HepG2 (cell line): Measurements from ENCODE around the gene CARD19. TPM values are rescaled to one million over a fixed set of nuclear protein-coding genes. Genes with fewer than 3 reads are reported as not detected.

Experiments
- ATAC-seq: fragments of 200-7000 bp; cut with Tn5 transposase; 3 replicates; pipeline ENCODE4 v1.9.1; 2020; ENCODE audit warnings: mild to moderate bottlenecking, moderate library complexity
- BruUV-seq: library from RNA; stranded (reverse); fragments of 400-500 nt; replicated peaks from 2 replicates; lab custom pipeline; 2021; lab: Mats Ljungman, UMichigan
- CTCF ChIA-PET: fragments of 300-600 bp; formaldehyde crosslinking; extraction: SDS; loops from one replicate; lab custom pipeline; 2021; ENCODE audit warnings: low total read pairs, inconsistent platforms, low intra/inter-chr PET ratio; lab: Yijun Ruan, JAX
- POLR2A ChIA-PET: fragments of 350-600 bp; sonication (Branson Sonifier 250); formaldehyde crosslinking; loops from one replicate; lab custom pipeline; 2020; ENCODE audit warnings: antibody characterized with exemption, inconsistent platforms; lab: Yijun Ruan, JAX
- DNase-seq: peaks from one replicate; pipeline ENCODE4 v3.0.0-alpha.2; 2015; ENCODE audit warnings: low spot score
- FAIRE-seq: peaks from 3 replicates; lab custom pipeline; 2011; peaks lifted over from hg19 to GRCh38; lab: Jason Lieb, UNC
- H2AFZ ChIP-seq: one replicate; pipeline ENCODE4 v1.6.1; 2011; ENCODE audit warnings: low read length, inconsistent platforms
- H3K27ac ChIP-seq: fragments of 300-600 bp; 3 replicates; pipeline ENCODE4 v1.8.0; 2011; ENCODE audit warnings: mixed run types, mild to moderate bottlenecking, mixed read lengths, low read length, inconsistent platforms; ENCODE audit not compliant: insufficient read depth; ENCODE audit errors: extremely low read length
- H3K27me3 ChIP-seq, 2 experiments: fragments of 200-600 bp in 1 of 2; 2 replicates in 1 of 2; 3 replicates in 1 of 2; pipeline versions ENCODE4 v1.6.0 to v1.8.0; 2011; ENCODE audit warnings: low read length in 2 of 2, mild to moderate bottlenecking in 2 of 2, moderate library complexity in 2 of 2, inconsistent platforms in 1 of 2; ENCODE audit not compliant: insufficient read depth in 2 of 2, control insufficient read depth in 1 of 2
- H3K36me3 ChIP-seq, 2 experiments: fragments of 200-600 bp in 1 of 2; replicated peaks in 1 of 2; 2 replicates in 1 of 2; 3 replicates in 1 of 2; pipeline versions ENCODE4 v1.5.1 to v1.8.0; 2011; ENCODE audit warnings: low read length in 2 of 2, inconsistent platforms in 1 of 2; ENCODE audit not compliant: insufficient read depth in 2 of 2, control insufficient read depth in 1 of 2
- H3K4me1 ChIP-seq: 2 replicates; pipeline ENCODE4 v1.5.1; 2012; ENCODE audit warnings: low read length, inconsistent platforms; ENCODE audit not compliant: insufficient read depth
- H3K4me2 ChIP-seq: 2 replicates; pipeline ENCODE4 v1.6.0; 2011; ENCODE audit warnings: low read depth, low read length, inconsistent platforms
- H3K4me3 ChIP-seq, 3 experiments: fragments of 200-600 bp in 1 of 3; sonication (generic), shearing (Covaris generic) in 1 of 3; replicated peaks in 1 of 3; 2 replicates each; pipeline ENCODE4 v1.5.1; 2011 to 2016; ENCODE audit warnings: low read length in 3 of 3, inconsistent platforms in 2 of 3, low read depth in 2 of 3, mild to moderate bottlenecking in 2 of 3, control low read depth in 1 of 3, mixed read lengths in 1 of 3; ENCODE audit not compliant: insufficient read depth in 1 of 3
- H3K79me2 ChIP-seq: one replicate; pipeline ENCODE4 v1.6.1; 2011; ENCODE audit warnings: low read length, inconsistent platforms; ENCODE audit not compliant: insufficient read depth
- H3K9ac ChIP-seq: 2 replicates; pipeline ENCODE4 v1.6.0; 2011; ENCODE audit warnings: mild to moderate bottlenecking, low read depth, low read length, inconsistent platforms; ENCODE audit not compliant: insufficient read depth
- H3K9me3 ChIP-seq: 2 replicates; pipeline ENCODE4 v1.5.1; 2012; ENCODE audit warnings: mild to moderate bottlenecking, low read length
- H4K20me1 ChIP-seq: 2 replicates; pipeline ENCODE4 v1.6.0; 2011; ENCODE audit warnings: inconsistent platforms, mild to moderate bottlenecking, low read length, moderate library complexity; ENCODE audit not compliant: insufficient read depth
- ARNTL ChIP-seq: sonication (generic); formaldehyde crosslinking; IDR thresholded peaks from 2 replicates; pipeline ENCODE4 v1.4.0; 2020; ENCODE audit warnings: mild to moderate bottlenecking, missing genetic modification reagents
- ATRX ChIP-seq: sonication (generic); formaldehyde crosslinking; IDR thresholded peaks from 2 replicates; pipeline ENCODE4 v1.4.0; 2020; ENCODE audit warnings: missing genetic modification reagents, borderline replicate concordance
- DNMT3B ChIP-seq: conservative IDR thresholded peaks from 2 replicates; pipeline ENCODE4 v1.6.1; 2016; ENCODE audit warnings: missing biosample characterization, control low read depth
- GTF3A ChIP-seq: sonication (generic); formaldehyde crosslinking; conservative IDR thresholded peaks from 2 replicates; pipeline ENCODE4 v1.4.0; 2020; ENCODE audit warnings: mild to moderate bottlenecking, missing genetic modification reagents
- KAT8 ChIP-seq: IDR thresholded peaks from 2 replicates; pipeline ENCODE4 v1.6.1; 2016; ENCODE audit warnings: missing genetic modification reagents, missing compliant biosample characterization
- REXO4 ChIP-seq: sonication (generic); formaldehyde crosslinking; IDR thresholded peaks from 2 replicates; pipeline ENCODE4 v1.8.0; 2022; ENCODE audit warnings: missing genetic modification reagents, mild to moderate bottlenecking, borderline replicate concordance
- SYNCRIP ChIP-seq: fragments of 200-400 bp; formaldehyde crosslinking; IDR thresholded peaks from 2 replicates; pipeline ENCODE4 v1.6.1; 2018; ENCODE audit warnings: mild to moderate bottlenecking, low read depth, low read length; ENCODE audit not compliant: insufficient read depth
- ZFAT ChIP-seq: sonication (generic); formaldehyde crosslinking; conservative IDR thresholded peaks from 2 replicates; pipeline ENCODE4 v1.8.1; 2023; ENCODE audit warnings: missing genetic modification reagents, inconsistent platforms
- ZFY ChIP-seq: sonication (generic); formaldehyde crosslinking; IDR thresholded peaks from 2 replicates; pipeline ENCODE4 v1.4.0; 2020; ENCODE audit warnings: missing genetic modification reagents
- ZNF121 ChIP-seq: sonication (generic); formaldehyde crosslinking; IDR thresholded peaks from 2 replicates; pipeline ENCODE4 v1.5.0; 2020; ENCODE audit warnings: mild to moderate bottlenecking, missing genetic modification reagents
- ZNF180 ChIP-seq: sonication (generic); formaldehyde crosslinking; IDR thresholded peaks from 2 replicates; pipeline ENCODE4 v1.4.0; 2020; ENCODE audit warnings: low read depth, missing genetic modification reagents, borderline replicate concordance
- ZNF234 ChIP-seq: sonication (generic); formaldehyde crosslinking; conservative IDR thresholded peaks from 2 replicates; pipeline ENCODE4 v1.5.1; 2020; ENCODE audit warnings: mild to moderate bottlenecking, missing genetic modification reagents
- ZNF616 ChIP-seq: sonication (generic); formaldehyde crosslinking; IDR thresholded peaks from 2 replicates; pipeline ENCODE4 v1.5.0; 2020; ENCODE audit warnings: low read depth, mild to moderate bottlenecking, missing genetic modification reagents
- ZNF788 ChIP-seq: sonication (generic); formaldehyde crosslinking; IDR thresholded peaks from 2 replicates; pipeline ENCODE4 v1.5.0; 2020; ENCODE audit warnings: mild to moderate bottlenecking, missing genetic modification reagents, borderline replicate concordance
- WGBS: methylation state at CpG from one replicate; pipeline ENCODE4 v1.1.6; 2017; ENCODE audit warnings: low lambda C conversion rate; 5-methylcytosine and 5-hydroxymethylcytosine counted together
- in situ Hi-C: cut with HindIII; loops from 2 replicates; pipeline ENCODE4 v1.10.0; 2017; ENCODE audit warnings: low pct_unique_long_range_greater_than_20kb; ENCODE audit not compliant: extremely low pct_ligation_motif_present
- intact Hi-C: fragments of 100-400 bp; cut with micrococcal nuclease; formaldehyde crosslinking; loops from one replicate; pipeline ENCODE4 v1.10.0; 2022; ENCODE audit not compliant: unreplicated experiment
- polyA plus RNA-seq, 8 experiments: library from polyadenylated mRNA; depleted of rRNA in 3 of 8; stranded (reverse) in 7 of 8; unstranded in 1 of 8; fragments of >200 nt; fragmentation: Illumina TruSeq in 4 of 8; extraction: Trizol in 4 of 8; gene quantifications; 2 replicates each; pipeline versions ENCODE4 v1.2.1 to v1.2.3, GENCODE V29; 2011 to 2016; ENCODE audit warnings: low read depth in 4 of 8, missing spikeins in 1 of 8, mixed read lengths in 1 of 8; ENCODE audit not compliant: insufficient read depth in 1 of 8
- total RNA-seq, 5 experiments: library from RNA; depleted of rRNA; stranded (reverse); fragments of >200 nt; fragmentation: Illumina TruSeq; extraction: Trizol; gene quantifications; 2 replicates each; pipeline ENCODE4 v1.2.3, GENCODE V29; 2016; ENCODE audit warnings: low read depth in 1 of 5
- TF ChIP-seq, protein P1 (sequence below): sonication (generic); formaldehyde crosslinking; IDR thresholded peaks from 2 replicates; pipeline ENCODE4 v1.5.0; 2020; ENCODE audit warnings: mild to moderate bottlenecking, missing genetic modification reagents
- TF ChIP-seq, protein P2 (sequence below): IDR thresholded peaks from 2 replicates; pipeline ENCODE4 v1.6.1; 2016; ENCODE audit warnings: missing biosample characterization, missing genetic modification reagents, low read depth
- TF ChIP-seq, protein P3 (sequence below): sonication (generic); formaldehyde crosslinking; IDR thresholded peaks from 2 replicates; pipeline ENCODE4; 2020; ENCODE audit warnings: missing genetic modification reagents, mild to moderate bottlenecking, borderline replicate concordance

The CARD19 gene
- total and polyA plus RNA-seq, 2 of the 13 experiments (the other 11 are each of a cell fraction or from before 2014, with no cell fraction given), result 18.4 to 47.2 TPM

DNA sequence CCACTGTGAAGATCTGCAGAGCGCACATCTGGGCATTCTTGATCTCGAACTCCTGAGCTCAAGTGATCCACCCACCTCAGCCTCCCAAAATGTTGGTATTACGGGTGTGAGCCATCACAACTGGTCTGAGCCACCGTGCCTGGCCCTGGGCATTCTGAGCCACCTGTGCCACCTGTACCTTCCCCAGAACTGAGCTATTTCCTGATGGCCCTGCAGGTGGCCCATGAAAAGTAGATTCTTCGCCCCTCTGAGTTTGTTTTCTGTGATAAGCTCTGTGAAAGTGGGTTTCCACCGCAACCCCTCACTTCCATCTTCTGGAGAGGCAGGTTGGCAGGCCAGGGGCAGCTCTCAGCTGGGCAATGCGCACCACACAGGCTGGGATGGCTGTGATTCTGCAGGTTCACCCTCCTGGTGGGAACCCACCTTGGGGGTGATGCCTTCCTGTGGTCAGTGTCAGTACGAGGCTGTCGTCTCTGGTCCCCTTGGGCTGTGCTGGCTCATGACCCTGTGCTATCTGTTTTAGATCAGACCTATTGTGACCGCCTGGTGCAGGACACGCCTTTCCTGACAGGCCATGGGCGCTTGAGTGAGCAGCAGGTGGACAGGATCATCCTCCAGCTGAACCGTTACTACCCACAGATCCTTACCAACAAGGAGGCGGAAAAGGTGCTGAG lies 11.3 kb downstream of the CARD19 start:
- ChIA-PET POLR2A (no interaction called here), CTCF (no interaction called here)
- H3K27me3 ChIP-seq, result no peaks in the 10 kb centered on the region
- FAIRE-seq (no peak), ATAC-seq (no peak), DNase-seq (no peak)
- H3K9me3 ChIP-seq, result no peaks in the 10 kb centered on the region
- H3K36me3 ChIP-seq, result peaks cover 2 to 8% of the 10 kb centered on the region in 2 experiments; a peak in 3 of 5 replicates
- intact Hi-C loops, result loop anchor here (5.0 kb wide), 2 partner anchors 35 to 105 kb away; no protein-coding TSS in a partner anchor
- peaks cover 32% of the 10 kb centered on the region for H3K4me1 ChIP-seq
- no peak overlapping the region for H3K4me3 ChIP-seq
- no peak overlapping the region for H2AFZ ChIP-seq
- no TSS peak for BruUV-seq
- H3K79me2 ChIP-seq, result peaks cover 8% of the 10 kb centered on the region
- in situ Hi-C loops, result no loop called here
- TF ChIP-seq ATRX (CRISPR knock-in tag) (no peak), ZNF616 (CRISPR knock-in tag) (no peak), DNMT3B (CRISPR knock-in tag) (no peak), ZFAT (CRISPR knock-in tag) (no peak), ARNTL (CRISPR knock-in tag) (no peak), ZNF121 (CRISPR knock-in tag) (no peak), ZFY (CRISPR knock-in tag) (no peak), GTF3A (CRISPR knock-in tag) (no peak), SYNCRIP (no peak), ZNF180 (no peak), REXO4 (no peak), KAT8 (no peak), ZNF234 (no peak), ZNF788 (no peak)
- TF ChIP-seq, protein P1, sequence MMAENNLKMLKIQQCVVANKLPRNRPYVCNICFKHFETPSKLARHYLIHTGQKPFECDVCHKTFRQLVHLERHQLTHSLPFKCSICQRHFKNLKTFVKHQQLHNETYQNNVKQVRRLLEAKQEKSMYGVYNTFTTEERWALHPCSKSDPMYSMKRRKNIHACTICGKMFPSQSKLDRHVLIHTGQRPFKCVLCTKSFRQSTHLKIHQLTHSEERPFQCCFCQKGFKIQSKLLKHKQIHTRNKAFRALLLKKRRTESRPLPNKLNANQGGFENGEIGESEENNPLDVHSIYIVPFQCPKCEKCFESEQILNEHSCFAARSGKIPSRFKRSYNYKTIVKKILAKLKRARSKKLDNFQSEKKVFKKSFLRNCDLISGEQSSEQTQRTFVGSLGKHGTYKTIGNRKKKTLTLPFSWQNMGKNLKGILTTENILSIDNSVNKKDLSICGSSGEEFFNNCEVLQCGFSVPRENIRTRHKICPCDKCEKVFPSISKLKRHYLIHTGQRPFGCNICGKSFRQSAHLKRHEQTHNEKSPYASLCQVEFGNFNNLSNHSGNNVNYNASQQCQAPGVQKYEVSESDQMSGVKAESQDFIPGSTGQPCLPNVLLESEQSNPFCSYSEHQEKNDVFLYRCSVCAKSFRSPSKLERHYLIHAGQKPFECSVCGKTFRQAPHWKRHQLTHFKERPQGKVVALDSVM (CRISPR knock-in tag), result no peak
- TF ChIP-seq, protein P2, sequence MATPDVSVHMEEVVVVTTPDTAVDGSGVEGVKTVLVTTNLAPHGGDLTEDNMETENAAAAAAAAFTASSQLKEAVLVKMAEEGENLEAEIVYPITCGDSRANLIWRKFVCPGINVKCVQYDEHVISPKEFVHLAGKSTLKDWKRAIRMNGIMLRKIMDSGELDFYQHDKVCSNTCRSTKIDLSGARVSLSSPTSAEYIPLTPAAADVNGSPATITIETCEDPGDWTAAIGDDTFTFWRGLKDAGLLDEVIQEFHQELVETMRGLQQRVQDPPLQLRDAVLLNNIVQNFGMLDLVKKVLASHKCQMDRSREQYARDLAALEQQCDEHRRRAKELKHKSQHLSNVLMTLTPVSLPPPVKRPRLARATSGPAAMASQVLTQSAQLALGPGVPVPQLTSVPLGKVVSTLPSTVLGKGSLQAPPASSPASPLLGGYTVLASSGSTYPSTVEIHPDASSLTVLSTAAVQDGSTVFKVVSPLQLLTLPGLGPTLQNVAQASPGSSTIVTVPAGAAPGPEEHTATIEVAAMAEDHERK, result no peak
- TF ChIP-seq, protein P3, sequence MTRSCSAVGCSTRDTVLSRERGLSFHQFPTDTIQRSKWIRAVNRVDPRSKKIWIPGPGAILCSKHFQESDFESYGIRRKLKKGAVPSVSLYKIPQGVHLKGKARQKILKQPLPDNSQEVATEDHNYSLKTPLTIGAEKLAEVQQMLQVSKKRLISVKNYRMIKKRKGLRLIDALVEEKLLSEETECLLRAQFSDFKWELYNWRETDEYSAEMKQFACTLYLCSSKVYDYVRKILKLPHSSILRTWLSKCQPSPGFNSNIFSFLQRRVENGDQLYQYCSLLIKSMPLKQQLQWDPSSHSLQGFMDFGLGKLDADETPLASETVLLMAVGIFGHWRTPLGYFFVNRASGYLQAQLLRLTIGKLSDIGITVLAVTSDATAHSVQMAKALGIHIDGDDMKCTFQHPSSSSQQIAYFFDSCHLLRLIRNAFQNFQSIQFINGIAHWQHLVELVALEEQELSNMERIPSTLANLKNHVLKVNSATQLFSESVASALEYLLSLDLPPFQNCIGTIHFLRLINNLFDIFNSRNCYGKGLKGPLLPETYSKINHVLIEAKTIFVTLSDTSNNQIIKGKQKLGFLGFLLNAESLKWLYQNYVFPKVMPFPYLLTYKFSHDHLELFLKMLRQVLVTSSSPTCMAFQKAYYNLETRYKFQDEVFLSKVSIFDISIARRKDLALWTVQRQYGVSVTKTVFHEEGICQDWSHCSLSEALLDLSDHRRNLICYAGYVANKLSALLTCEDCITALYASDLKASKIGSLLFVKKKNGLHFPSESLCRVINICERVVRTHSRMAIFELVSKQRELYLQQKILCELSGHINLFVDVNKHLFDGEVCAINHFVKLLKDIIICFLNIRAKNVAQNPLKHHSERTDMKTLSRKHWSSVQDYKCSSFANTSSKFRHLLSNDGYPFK (CRISPR knock-in tag), result no peak
- no peak overlapping the region for H3K4me2 ChIP-seq
- H3K9ac ChIP-seq, result no peak overlapping the region
- H3K27ac ChIP-seq, result no peak overlapping the region
- H4K20me1 ChIP-seq, result no peaks in the 10 kb centered on the region
- WGBS, result 100% methylated on average over 7 of the region's 14 CpGs
